ENCODE results near the gene ATN1.
A peak's percentile ranks its signal among the peaks of the same experiment; 100 is the strongest.

Gene ATN1

DNA sequence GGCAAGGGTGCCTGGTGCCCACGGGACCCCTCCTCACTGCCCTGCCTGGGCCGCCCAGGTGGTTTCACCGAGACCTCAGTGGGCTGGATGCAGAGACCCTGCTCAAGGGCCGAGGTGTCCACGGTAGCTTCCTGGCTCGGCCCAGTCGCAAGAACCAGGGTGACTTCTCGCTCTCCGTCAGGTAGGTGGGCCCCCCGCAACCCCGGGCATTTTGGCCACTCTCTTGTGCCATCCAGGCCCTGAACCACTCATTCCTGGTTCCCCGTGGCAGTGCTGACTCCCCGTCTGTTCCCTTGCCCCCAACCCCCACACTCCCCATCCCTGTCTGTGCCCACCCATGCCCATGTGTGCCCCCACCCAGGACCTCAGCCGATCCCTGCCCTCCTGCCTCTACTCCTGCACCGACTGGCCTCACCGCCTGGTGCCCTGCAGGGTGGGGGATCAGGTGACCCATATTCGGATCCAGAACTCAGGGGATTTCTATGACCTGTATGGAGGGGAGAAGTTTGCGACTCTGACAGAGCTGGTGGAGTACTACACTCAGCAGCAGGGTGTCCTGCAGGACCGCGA lies 23.9 kb downstream of the ATN1 start:
- TF ChIP-seq TAF1 (IDR thresholded peaks at IDR 0.05; ENCODE audit: borderline replicate concordance, low read depth, low read length) (no peak; the same call in 1 of the 2 replicates), POLR2AphosphoS5 (IDR thresholded peaks at IDR 0.05; ENCODE audit: low read depth, low read length) (no peak; the same call in 1 of the 2 replicates), POLR2A (IDR thresholded peaks at IDR 0.05; ENCODE audit: low read depth, low read length) (no peak)
- FAIRE-seq (no peak), DNase-seq (ENCODE audit: insufficient read length) (no peak)

DNA sequence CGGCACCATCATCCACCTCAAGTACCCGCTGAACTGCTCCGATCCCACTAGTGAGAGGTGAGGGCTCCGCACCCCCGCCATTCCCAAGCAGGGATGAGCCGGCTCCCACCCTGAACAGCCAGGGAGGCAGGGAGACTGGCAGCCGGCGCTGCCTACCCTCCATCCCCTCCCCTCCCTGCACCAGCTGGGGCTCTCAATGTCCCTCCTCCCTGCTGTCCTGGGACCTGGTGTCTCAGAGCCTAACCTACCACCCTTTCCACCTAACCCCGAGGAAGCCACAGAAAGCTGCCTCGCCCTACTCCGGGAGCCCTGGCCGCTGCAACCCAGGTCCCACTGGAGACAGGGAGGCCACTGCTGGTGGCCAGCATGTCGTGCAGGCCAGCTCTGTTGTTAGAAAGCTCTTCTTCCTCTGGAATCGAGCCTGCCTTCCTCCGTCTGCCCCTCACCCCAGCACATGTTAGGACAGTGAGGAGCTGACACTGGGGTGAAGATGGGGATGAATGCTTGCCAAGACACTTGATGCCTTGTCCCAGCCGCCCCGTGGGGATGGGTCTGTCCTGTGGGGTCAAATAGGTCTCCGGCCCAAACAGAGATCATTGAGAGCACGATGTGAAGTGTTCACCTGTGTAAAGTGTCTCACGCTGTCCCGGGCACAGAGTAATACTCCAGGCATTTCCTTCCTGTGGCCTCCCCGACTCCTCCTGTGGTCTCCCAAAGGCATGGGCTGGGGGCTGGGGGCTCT lies 24.5 kb downstream of the ATN1 start:
- FAIRE-seq (no peak), DNase-seq (ENCODE audit: insufficient read length) (no peak)
- TF ChIP-seq POLR2AphosphoS5 (IDR thresholded peaks at IDR 0.05; ENCODE audit: low read depth, low read length) (no peak), POLR2A (IDR thresholded peaks at IDR 0.05; ENCODE audit: low read depth, low read length) (peak; percentile 13)

DNA sequence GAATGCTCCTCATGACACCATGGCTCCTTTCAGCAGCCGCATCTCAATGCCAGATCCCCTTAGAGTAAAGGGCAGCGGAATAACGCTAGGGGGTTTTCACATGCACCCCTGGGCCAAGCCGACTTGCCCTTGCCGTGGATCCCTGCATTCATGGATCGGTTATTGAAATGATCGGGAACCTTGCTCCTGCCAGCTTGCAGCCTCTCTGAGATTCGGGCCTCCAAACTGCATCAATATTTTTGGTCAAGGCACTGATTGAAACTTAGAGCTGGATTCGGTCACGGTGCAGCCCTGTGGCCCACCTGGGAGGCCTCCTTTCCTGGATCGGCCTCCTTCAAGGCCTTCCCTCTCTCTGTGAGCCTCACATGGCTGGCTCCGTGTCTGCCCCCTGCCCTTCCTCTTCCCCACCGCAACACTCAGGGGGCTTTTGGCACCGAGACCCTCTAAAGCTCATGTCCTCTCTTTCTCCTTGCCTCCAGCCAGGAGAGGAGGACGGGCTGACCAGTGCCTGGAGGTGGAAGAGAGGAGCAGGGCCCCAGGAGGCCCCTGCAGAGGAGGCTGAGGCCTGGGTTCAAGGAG lies 25.2 kb downstream of the ATN1 start:
- FAIRE-seq (no peak), DNase-seq (ENCODE audit: insufficient read length) (no peak)
- TF ChIP-seq TAF1 (IDR thresholded peaks at IDR 0.05; ENCODE audit: borderline replicate concordance, low read depth, low read length) (no peak), POLR2A (IDR thresholded peaks at IDR 0.05; ENCODE audit: low read depth, low read length) (no peak), POLR2AphosphoS5 (IDR thresholded peaks at IDR 0.05; ENCODE audit: low read depth, low read length) (no peak)

DNA sequence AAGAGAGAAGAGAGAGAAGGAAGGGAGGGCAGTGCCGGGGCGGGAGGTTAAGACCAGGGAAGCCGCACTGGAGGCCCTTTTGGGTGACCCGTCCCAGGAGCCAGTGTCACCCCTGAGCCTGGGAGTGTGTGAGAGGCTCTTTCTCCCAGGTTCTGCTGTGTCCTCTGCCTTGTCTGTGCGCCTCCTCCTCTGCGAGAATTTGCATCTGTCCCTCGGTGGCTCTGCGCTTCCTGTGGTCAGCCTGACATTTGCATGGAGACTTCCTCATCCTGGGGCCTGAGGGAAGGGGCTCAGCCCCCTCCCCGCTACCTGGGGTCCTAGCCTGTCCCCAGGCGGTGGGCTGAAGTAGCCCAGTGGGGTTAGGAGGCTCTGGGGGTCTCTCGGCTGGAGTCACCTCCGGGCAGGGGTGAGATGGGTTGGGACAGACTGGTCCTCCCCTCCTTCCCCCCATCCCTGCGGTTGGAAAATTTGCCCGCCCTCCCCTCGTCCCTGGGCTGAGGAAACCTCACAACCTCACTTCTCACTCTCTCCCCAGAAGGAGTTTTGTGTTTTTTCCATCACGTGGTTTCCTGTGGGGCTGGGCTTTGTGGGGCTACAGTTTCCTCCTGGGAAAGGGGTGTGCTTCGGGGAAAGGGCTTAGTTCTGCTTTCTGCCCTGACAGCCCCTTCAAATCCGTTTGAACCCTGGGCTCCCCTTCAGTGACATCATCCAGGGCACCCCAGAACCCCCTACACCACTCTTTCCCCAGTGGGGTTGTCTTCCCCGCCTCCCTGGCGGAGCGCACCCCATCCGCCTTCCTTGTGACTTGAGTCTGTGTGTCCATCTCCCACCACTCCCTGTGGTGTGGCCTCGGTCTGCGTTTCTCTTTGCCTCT lies 25.9 kb downstream of the ATN1 start:
- DNase-seq (ENCODE audit: insufficient read length) (no peak), FAIRE-seq (peak; percentile 99)
- TF ChIP-seq TAF1 (IDR thresholded peaks at IDR 0.05; ENCODE audit: borderline replicate concordance, low read depth, low read length): peak; percentile 90
- TF ChIP-seq POLR2A (IDR thresholded peaks at IDR 0.05; ENCODE audit: low read depth, low read length): peak; percentile 97
- TF ChIP-seq POLR2AphosphoS5 (IDR thresholded peaks at IDR 0.05; ENCODE audit: low read depth, low read length): peak; percentile 99

DNA sequence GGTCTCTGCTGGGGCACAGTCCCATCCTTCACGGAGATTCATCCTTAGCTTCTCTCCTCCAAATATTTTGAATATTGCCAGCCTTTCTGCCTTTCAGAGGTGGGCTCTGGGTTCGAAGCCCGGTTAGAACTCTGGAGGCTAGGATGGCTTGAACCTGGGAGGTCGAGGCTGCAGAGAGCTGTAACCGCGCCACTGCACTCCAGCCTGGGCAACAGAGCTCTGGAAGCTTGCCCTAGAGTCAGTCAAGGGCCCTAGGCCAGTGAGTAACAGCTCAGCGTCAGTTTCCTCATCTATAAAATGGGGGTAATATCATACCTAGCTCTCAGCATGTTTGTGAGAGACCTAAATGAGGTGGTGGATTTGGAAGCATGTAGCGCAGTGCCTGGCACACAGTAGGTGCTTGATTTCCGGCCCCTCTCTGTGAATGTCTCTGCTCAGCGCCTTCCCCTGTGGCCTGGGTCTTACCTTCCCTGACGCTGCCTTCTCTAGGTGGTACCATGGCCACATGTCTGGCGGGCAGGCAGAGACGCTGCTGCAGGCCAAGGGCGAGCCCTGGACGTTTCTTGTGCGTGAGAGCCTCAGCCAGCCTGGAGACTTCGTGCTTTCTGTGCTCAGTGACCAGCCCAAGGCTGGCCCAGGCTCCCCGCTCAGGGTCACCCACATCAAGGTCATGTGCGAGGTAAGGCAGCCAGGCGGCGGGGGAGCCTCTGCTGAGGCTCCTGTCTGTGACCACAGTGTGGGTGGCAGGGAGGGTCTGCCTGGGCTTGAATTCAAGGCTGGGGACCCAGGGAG lies 26.8 kb downstream of the ATN1 start:
- FAIRE-seq (peak; percentile 54), DNase-seq (ENCODE audit: insufficient read length) (no peak)
- no peak for TF ChIP-seq TAF1 (IDR thresholded peaks at IDR 0.05; ENCODE audit: borderline replicate concordance, low read depth, low read length)
- no peak for TF ChIP-seq POLR2AphosphoS5 (IDR thresholded peaks at IDR 0.05; ENCODE audit: low read depth, low read length)
- TF ChIP-seq POLR2A (IDR thresholded peaks at IDR 0.05; ENCODE audit: low read depth, low read length): no peak; the same call in 1 of the 2 replicates

DNA sequence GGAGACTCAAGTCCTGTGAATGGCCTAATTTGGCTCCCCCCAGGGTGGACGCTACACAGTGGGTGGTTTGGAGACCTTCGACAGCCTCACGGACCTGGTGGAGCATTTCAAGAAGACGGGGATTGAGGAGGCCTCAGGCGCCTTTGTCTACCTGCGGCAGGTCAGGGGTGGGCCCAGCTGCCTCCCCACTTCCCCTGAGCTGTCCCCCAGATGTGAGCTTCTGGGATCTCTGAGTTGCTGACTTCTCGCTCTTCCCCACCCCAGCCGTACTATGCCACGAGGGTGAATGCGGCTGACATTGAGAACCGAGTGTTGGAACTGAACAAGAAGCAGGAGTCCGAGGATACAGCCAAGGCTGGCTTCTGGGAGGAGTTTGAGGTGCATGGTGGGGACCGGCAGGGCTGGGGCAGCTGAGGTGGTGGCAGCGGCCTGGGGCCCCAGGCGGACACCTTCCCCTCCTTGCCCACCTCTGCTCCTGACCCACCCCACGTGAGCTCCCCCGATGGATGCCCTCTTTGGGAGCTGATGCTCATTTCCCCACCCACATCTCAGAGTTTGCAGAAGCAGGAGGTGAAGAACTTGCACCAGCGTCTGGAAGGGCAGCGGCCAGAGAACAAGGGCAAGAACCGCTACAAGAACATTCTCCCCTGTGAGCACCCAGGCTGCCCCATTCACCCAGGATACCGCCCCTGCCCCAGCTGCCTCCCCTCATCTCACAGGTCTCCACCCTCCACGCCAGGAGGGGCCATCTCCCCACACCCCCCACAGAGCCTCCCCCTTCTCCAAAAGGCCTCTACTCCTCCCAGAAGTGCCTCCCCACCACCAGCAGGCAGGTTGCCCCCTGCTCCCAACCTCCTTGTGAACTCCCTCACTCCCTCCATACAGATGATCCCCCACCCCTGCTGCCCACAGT lies 27.6 kb downstream of the ATN1 start:
- DNase-seq (ENCODE audit: insufficient read length): no peak
- no peak for FAIRE-seq
- TF ChIP-seq POLR2AphosphoS5 (IDR thresholded peaks at IDR 0.05; ENCODE audit: low read depth, low read length) (0 out of 2 replicates have a peak, but pooled peaks have one; percentile 58), TAF1 (IDR thresholded peaks at IDR 0.05; ENCODE audit: borderline replicate concordance, low read depth, low read length) (no peak), POLR2A (IDR thresholded peaks at IDR 0.05; ENCODE audit: low read depth, low read length) (no peak)

DNA sequence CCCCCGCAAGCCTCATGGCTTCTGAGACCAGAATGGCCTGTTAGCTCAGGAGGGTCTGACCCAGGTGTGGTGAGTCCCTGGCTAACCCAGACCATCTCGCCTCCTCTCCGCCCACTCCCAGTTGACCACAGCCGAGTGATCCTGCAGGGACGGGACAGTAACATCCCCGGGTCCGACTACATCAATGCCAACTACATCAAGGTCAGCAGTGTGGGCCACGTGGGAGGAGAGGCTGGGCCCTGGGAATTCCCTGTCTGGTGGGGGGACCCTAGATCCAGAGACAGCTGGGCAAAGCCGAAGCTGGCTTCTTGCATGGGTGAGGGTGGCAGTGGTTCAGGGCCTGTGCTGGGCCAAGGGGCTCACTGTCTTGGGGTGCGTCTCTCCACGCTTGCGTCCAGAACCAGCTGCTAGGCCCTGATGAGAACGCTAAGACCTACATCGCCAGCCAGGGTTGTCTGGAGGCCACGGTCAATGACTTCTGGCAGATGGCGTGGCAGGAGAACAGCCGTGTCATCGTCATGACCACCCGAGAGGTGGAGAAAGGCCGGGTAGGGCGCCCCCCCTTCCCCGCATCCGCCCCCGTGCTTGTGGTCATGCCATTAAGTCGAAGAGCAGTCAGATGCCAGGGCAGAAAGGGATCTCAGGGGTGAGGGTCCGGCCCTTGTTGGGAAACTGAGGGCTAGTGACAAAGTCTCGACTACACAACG lies 28.4 kb downstream of the ATN1 start:
- FAIRE-seq (peak; percentile 95), DNase-seq (ENCODE audit: insufficient read length) (no peak)
- TF ChIP-seq POLR2AphosphoS5 (IDR thresholded peaks at IDR 0.05; ENCODE audit: low read depth, low read length) (no peak; the same call in 1 of the 2 replicates), POLR2A (IDR thresholded peaks at IDR 0.05; ENCODE audit: low read depth, low read length) (no peak; the same call in 1 of the 2 replicates), TAF1 (IDR thresholded peaks at IDR 0.05; ENCODE audit: borderline replicate concordance, low read depth, low read length) (no peak)

DNA sequence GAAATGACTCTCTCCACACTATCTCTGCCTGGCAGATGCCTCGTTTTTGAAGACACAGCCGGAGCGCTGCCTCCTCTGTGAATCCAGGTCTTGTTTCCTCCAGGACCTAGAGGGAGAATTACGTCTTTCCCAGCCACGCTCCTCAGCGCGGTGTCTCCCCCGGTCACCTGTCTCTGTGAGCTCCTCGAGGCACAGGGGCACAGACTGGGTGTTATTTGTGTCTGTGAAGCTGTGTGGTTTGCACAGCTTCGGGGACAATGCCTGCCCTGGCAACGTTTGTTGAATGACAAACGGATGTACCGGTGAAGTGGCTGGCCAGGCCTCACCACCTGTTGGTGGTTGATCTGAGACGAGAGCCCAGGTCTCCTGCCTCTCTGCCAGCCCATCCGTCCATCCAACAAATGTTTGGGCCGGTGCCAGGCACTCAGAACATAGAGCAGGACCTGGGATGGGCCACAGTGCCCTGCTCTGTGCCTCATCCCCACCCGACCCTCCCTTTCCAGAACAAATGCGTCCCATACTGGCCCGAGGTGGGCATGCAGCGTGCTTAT lies 29.5 kb downstream of the ATN1 start:
- TF ChIP-seq POLR2AphosphoS5 (IDR thresholded peaks at IDR 0.05; ENCODE audit: low read depth, low read length): no peak
- peak; percentile 6; the same call in 1 of the 2 replicates for TF ChIP-seq POLR2A (IDR thresholded peaks at IDR 0.05; ENCODE audit: low read depth, low read length)
- DNase-seq (ENCODE audit: insufficient read length) (no peak), FAIRE-seq (peak; percentile 44)

Measured in GM12892 (cell line).